ACHN (cell line): ENCODE data around the gene OST4.

ENCODE experiments used
- DNase-seq: peaks from one replicate; pipeline ENCODE4 v3.0.0-alpha.2; 2015
- in situ Hi-C: cut with HindIII; loops from 2 replicates; pipeline ENCODE4 v1.10.0; 2017; ENCODE audit warnings: low sequenced_read_pairs, low pct_ligation_motif_present, low pct_unique_long_range_greater_than_20kb

Gene OST4

DNA sequence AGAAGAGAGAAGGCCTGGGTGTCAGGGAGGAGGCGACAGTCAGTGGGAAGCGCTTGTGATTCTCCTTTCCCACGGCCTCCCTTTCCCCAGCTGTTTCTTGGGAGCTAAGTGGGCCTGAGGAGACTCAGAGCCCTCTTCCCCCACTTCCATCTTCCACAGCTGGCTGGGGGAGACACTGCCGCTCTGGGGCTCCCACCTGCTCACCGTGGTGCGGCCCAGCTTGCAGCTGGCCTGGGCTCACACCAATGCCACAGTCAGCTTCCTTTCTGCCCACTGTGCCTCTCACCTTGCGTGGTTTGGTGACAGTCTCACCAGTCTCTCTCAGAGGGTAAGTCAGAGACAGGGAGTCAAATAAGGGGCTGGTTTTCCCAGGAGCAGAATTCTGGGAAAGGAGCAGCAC is 31.6 kb downstream of the OST4 start:
- in situ Hi-C loops: no loop called here
- DNase-seq: no peak

- in situ Hi-C loops: no loop called here
- no peak for DNase-seq
Measured at GRCh38 chr2:27039426-27039825, 32.0 kb downstream of the OST4 start.

GRCh38 chr2:27038631-27039339 is 32.7 kb downstream of the OST4 start:
- no peak for DNase-seq
- in situ Hi-C loops: no loop called here

DNA sequence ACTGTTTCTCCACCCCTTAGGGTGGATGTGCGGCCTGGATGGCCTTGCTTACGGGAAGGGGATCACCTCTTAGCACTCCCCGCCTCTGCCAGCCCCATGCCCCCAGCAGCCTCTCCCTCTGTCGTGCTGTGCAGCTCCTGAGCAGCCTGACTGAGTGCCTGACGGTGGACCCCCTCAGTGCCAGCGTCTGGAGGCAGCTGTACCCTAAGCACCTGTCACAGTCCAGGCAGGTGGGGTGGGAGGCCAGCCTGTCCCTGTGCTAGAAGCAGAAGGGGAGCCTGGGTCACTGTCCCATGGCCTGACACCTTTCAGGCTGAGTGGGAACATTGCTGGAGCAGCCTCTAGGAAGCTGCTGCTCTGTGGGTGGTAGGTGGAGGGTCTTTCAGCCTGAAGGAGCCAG is 33.4 kb downstream of the OST4 start:
- in situ Hi-C loops: no loop called here
- no peak for DNase-seq

DNA sequence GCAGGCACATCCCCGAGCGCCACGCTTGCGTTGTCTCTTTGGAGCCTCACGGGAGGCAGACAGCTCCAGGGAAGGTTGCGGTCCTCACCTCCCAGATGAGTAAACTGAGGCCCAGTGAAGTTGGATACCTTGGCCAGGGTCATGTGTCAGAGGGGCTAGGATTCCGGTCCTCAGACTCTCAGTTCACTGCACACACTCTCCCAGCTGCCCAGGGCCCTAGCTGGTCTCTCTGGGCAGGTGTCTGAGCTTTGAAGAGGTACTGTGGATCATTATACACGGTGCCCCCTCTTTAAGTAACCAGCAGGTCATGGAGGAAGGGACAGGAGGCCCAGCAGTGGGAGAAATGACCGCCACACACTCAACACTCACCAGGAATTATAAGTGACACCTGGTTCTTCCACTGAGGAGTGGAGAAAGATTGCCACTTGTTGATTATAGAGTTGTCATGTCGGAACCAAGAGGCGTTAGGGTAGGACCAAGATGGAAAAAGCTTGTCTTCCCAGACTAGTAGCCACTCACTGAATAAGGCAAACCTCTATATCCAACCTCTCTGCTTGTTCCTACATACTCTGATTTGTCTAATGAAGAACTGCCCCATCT is 38.1 kb downstream of the OST4 start:
- in situ Hi-C loops: no loop called here
- no peak for DNase-seq

GRCh38 chr2:27032495-27033252 is 38.8 kb downstream of the OST4 start, which contains the start of gene TMEM214:
TMEM214 (plus strand) TSS chr2:27032965; CDS start chr2:27033016, 51 bp downstream.
- in situ Hi-C loops: no loop called here
- DNase-seq: peak; percentile 90

GRCh38 chr2:27029051-27029450 is 42.4 kb downstream of the OST4 start:
- in situ Hi-C loops: no loop called here
- no peak for DNase-seq

DNA sequence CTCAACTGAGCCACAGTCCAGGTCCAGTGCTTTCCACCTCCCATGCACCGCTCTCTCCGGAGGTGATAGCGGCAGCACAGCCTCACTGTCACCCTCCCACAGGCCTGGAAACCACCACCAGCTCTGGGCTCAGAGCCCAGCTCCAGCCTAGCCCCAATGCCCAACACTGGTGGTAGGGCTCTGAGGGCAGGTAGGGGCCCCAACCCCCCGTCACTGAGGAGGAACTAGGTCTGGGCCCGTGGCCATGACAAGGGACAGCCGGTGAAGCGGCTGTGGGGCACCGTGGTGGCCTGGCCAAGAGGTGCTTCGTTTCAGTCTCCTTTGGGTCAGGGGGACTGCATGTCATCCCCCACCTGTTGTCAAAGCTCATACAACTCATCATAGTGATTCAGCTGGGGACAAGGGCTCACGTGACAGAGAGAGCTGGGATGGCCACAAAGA is 44.2 kb downstream of the OST4 start:
- DNase-seq: no peak
- in situ Hi-C loops: no loop called here

GRCh38 chr2:27025861-27026851 is 45.3 kb downstream of the OST4 start:
- in situ Hi-C loops: no loop called here

GRCh38 chr2:27025281-27025800 is 46.1 kb downstream of the OST4 start:
- DNase-seq: no peak
- in situ Hi-C loops: no loop called here

More at GRCh38 chr2:27025861-27026851, 45.3 kb downstream of the OST4 start:
- no peak for DNase-seq

DNA sequence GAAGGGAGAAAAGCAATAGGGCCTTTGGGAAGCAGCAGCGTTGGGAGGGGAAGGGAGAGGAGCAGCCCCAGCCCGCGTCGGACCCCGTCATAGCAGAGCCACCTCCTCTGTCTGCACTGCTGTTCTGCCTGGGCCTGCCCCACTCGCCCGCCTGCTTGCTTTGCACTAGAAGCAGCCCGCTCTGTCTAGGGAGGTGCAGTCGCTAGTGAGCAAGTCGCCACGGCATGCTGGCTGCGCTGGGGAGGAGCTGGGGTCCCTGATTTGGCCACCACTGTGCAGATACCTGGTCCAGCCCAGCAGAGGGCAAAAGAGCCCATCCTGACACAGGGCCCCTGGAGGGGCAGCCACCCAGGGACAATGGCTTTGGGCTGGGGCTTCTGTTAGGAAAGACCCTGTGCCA is 46.6 kb downstream of the OST4 start:
- in situ Hi-C loops: no loop called here
- no peak for DNase-seq

- no peak for DNase-seq
- in situ Hi-C loops: no loop called here
Measured at GRCh38 chr2:27024188-27024587, 47.3 kb downstream of the OST4 start.

DNA sequence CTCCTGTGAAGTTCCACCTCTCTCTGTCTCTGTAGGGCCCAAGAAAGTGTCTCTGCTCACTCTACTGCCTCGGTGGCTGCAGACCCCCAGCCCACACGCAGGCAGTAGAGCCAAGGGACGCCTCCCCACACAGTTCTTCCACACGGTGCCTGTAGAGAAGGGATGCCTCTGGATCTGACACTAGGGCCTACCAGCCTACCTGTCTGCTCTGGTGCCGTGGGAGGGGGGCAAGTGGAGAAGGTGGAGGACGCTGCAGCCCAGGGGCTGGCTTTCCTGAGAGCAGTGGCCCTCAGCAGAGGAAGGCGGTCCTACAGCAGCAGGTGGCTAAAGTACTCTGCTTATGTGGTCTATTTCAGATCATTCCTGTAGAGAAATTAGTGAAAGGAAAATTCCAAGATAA is 47.7 kb downstream of the OST4 start:
- in situ Hi-C loops: no loop called here
- no peak for DNase-seq

- in situ Hi-C loops: no loop called here
- no peak for DNase-seq
Measured at GRCh38 chr2:27021253-27022049, 50.0 kb downstream of the OST4 start.
